Stomach smooth muscle (tissue), 2 donors: ENCODE data around the gene PRLH.

Experiments used
- H3K27ac ChIP-seq: one replicate; pipeline ENCODE4 v1.7.0; 2013; ENCODE audit warnings: mild to moderate bottlenecking, low read length, inconsistent platforms
- H3K27me3 ChIP-seq, 2 donors: one replicate each; pipeline ENCODE4 v1.7.0; 2013; ENCODE audit warnings: low read length in 2 of 2; ENCODE audit not compliant: insufficient read depth in 2 of 2, control insufficient read depth in 1 of 2
- H3K36me3 ChIP-seq, 2 donors: one replicate each; pipeline ENCODE4 v1.7.0; 2013; ENCODE audit warnings: low read length in 2 of 2; ENCODE audit not compliant: control insufficient read depth in 2 of 2, insufficient read depth in 2 of 2
- H3K4me1 ChIP-seq: one replicate; pipeline ENCODE4 v1.7.0; 2013; ENCODE audit warnings: low read length; ENCODE audit not compliant: control insufficient read depth, insufficient read depth
- H3K4me3 ChIP-seq, 2 donors: one replicate each; pipeline ENCODE4 v1.7.0; 2013; ENCODE audit warnings: low read length in 2 of 2
- H3K9ac ChIP-seq, 2 donors: one replicate each; pipeline ENCODE4 v1.7.0; 2013; ENCODE audit warnings: low read length in 2 of 2, mild to moderate bottlenecking in 1 of 2
- H3K9me3 ChIP-seq, 2 donors: one replicate each; pipeline ENCODE4 v1.7.0; 2013; ENCODE audit warnings: low read length in 2 of 2; ENCODE audit not compliant: control insufficient read depth in 2 of 2
- donor health status: healthy.
- donor health status: Pancreatic carcinoma.

PRLH gene

GRCh38 chr2:237540223-237540775 lies 26.1 kb upstream of the PRLH start:
- Histone ChIP-seq H3K27ac (no peak overlapping the region), H3K9me3 (no peaks in the 10 kb centered on the region), H3K36me3 (no peaks in the 10 kb centered on the region), H3K9ac (no peak overlapping the region), H3K27me3 (no peaks in the 10 kb centered on the region), H3K4me1 (peaks cover 10% of the 10 kb centered on the region), H3K4me3 (no peak overlapping the region)

- Histone ChIP-seq H3K27ac (no peak overlapping the region), H3K9ac (no peak overlapping the region), H3K27me3 (no peaks in the 10 kb centered on the region), H3K4me3 (no peak overlapping the region), H3K4me1 (peaks cover 10% of the 10 kb centered on the region), H3K36me3 (no peaks in the 10 kb centered on the region), H3K9me3 (no peaks in the 10 kb centered on the region)
These were observed 25.6 kb upstream of the PRLH start for GRCh38 chr2:237540823-237541222.

GRCh38 chr2:237541243-237541642 lies 25.1 kb upstream of the PRLH start:
- Histone ChIP-seq H3K27me3 (no peaks in the 10 kb centered on the region), H3K9me3 (no peaks in the 10 kb centered on the region), H3K4me1 (peaks cover 10% of the 10 kb centered on the region), H3K4me3 (no peak overlapping the region), H3K36me3 (no peaks in the 10 kb centered on the region), H3K9ac (no peak overlapping the region), H3K27ac (no peak overlapping the region)

- peaks cover 10% of the 10 kb centered on the region for H3K4me1 ChIP-seq
- H3K36me3 ChIP-seq: no peaks in the 10 kb centered on the region
- no peak overlapping the region for H3K9ac ChIP-seq
- H3K4me3 ChIP-seq: no peak overlapping the region
- no peaks in the 10 kb centered on the region for H3K9me3 ChIP-seq
- no peak overlapping the region for H3K27ac ChIP-seq
- H3K27me3 ChIP-seq: no peaks in the 10 kb centered on the region
These were observed 24.2 kb upstream of the PRLH start for GRCh38 chr2:237542001-237542704.

- Histone ChIP-seq H3K4me3 (no peak overlapping the region), H3K36me3 (no peaks in the 10 kb centered on the region), H3K27ac (no peak overlapping the region), H3K4me1 (peaks cover 5% of the 10 kb centered on the region), H3K9ac (no peak overlapping the region), H3K9me3 (no peaks in the 10 kb centered on the region), H3K27me3 (no peaks in the 10 kb centered on the region)
These were observed 20.1 kb upstream of the PRLH start for GRCh38 chr2:237546040-237546875.

- no peaks in the 10 kb centered on the region for H3K27me3 ChIP-seq
- H3K4me3 ChIP-seq: no peak overlapping the region
- no peak overlapping the region for H3K9ac ChIP-seq
- no peaks in the 10 kb centered on the region for H3K36me3 ChIP-seq
- no peaks in the 10 kb centered on the region for H3K9me3 ChIP-seq
- H3K27ac ChIP-seq: no peak overlapping the region
- H3K4me1 ChIP-seq: peaks cover 7% of the 10 kb centered on the region
These were observed 19.4 kb upstream of the PRLH start for GRCh38 chr2:237546876-237547395.

- Histone ChIP-seq H3K4me1 (peaks cover 7% of the 10 kb centered on the region), H3K27ac (no peak overlapping the region), H3K36me3 (no peaks in the 10 kb centered on the region), H3K27me3 (no peaks in the 10 kb centered on the region), H3K4me3 (no peak overlapping the region), H3K9ac (no peak overlapping the region), H3K9me3 (no peaks in the 10 kb centered on the region)
These were observed 18.4 kb upstream of the PRLH start for GRCh38 chr2:237547841-237548416.

GRCh38 chr2:237549216-237549615 lies 17.2 kb upstream of the PRLH start:
- Histone ChIP-seq H3K27ac (no peak overlapping the region), H3K36me3 (no peaks in the 10 kb centered on the region), H3K9me3 (no peaks in the 10 kb centered on the region)

GRCh38 chr2:237549643-237550415 lies 16.5 kb upstream of the PRLH start:
- peaks cover 7% of the 10 kb centered on the region for H3K4me1 ChIP-seq
- H3K9me3 ChIP-seq: no peaks in the 10 kb centered on the region
- H3K4me3 ChIP-seq: no peak overlapping the region
- H3K27ac ChIP-seq: no peak overlapping the region
- no peak overlapping the region for H3K9ac ChIP-seq
- H3K36me3 ChIP-seq: no peaks in the 10 kb centered on the region
- no peaks in the 10 kb centered on the region for H3K27me3 ChIP-seq

More at GRCh38 chr2:237549216-237549615, 17.2 kb upstream of the PRLH start:
- Histone ChIP-seq H3K9ac (no peak overlapping the region), H3K4me1 (peaks cover 7% of the 10 kb centered on the region), H3K27me3 (no peaks in the 10 kb centered on the region), H3K4me3 (no peak overlapping the region)

- H3K27ac ChIP-seq: no peak overlapping the region
- H3K4me1 ChIP-seq: peaks cover 7% of the 10 kb centered on the region
- no peaks in the 10 kb centered on the region for H3K27me3 ChIP-seq
- no peaks in the 10 kb centered on the region for H3K36me3 ChIP-seq
- no peak overlapping the region for H3K4me3 ChIP-seq
- H3K9me3 ChIP-seq: peaks cover 3 to 4% of the 10 kb centered on the region in 2 donors
- no peak overlapping the region for H3K9ac ChIP-seq
These were observed 15.3 kb upstream of the PRLH start for GRCh38 chr2:237551071-237551574.
